SK-N-MC (cell line): Measurements from ENCODE around the gene HID1.

ENCODE experiments used
- EZH2 ChIP-seq: fragments of 200-600 bp; sonication (generic); IDR thresholded peaks from one replicate; pipeline ENCODE4 v1.6.1; 2017; ENCODE audit warnings: antibody characterized with exemption
- FOXP2 ChIP-seq: optimal IDR thresholded peaks from 2 replicates; pipeline ENCODE3; 2011; ENCODE audit warnings: mild to moderate bottlenecking, moderate library complexity; ENCODE audit not compliant: insufficient read depth; ENCODE audit errors: extremely low read length, control extremely low read depth
- POLR2AphosphoS5 ChIP-seq: IDR thresholded peaks from 2 replicates; pipeline ENCODE4 v1.6.1; 2012; ENCODE audit warnings: mild to moderate bottlenecking, low read depth, low read length, borderline replicate concordance

GRCh38 chr17:74925242-74925641 is 47.3 kb downstream of the HID1 start:
- no peak for TF ChIP-seq POLR2AphosphoS5
- TF ChIP-seq EZH2 = no peak
- no peak for TF ChIP-seq FOXP2
